Chondrocyte (in vitro differentiated cells): ENCODE measurements around the gene CNPY4. TPM values are rescaled to one million over a fixed set of nuclear protein-coding genes. Genes with fewer than 3 reads are reported as not detected.
A peak's percentile ranks its signal among the peaks of the same experiment; 100 is the strongest.

ENCODE experiments used
- DNase-seq: peaks from one replicate; pipeline ENCODE4 v3.0.0; 2021; ENCODE audit warnings: mixed read lengths, low spot score
- H3K27ac Mint-ChIP-seq: one replicate; pipeline ENCODE4 v1.8.0; 2021; ENCODE audit warnings: mild to moderate bottlenecking, moderate library complexity, mixed read lengths; ENCODE audit not compliant: unreplicated experiment
- H3K27me3 Mint-ChIP-seq: 2 replicates; pipeline ENCODE4 v1.8.0; 2021; ENCODE audit warnings: low read depth, mixed read lengths
- H3K36me3 Mint-ChIP-seq: 2 replicates; pipeline ENCODE4 v1.8.0; 2021; ENCODE audit warnings: low read depth, mixed read lengths
- H3K4me1 Mint-ChIP-seq: 2 replicates; pipeline ENCODE4 v1.8.0; 2021; ENCODE audit warnings: low read depth, mild to moderate bottlenecking, mixed read lengths
- H3K4me3 Mint-ChIP-seq: one replicate; pipeline ENCODE4 v1.8.0; 2021; ENCODE audit warnings: mild to moderate bottlenecking, moderate library complexity, mixed read lengths; ENCODE audit not compliant: unreplicated experiment
- H3K9me3 Mint-ChIP-seq: 2 replicates; pipeline ENCODE4 v1.8.0; 2021; ENCODE audit warnings: low read depth, mixed read lengths
- total RNA-seq: library from RNA; stranded (reverse); gene quantifications from 3 replicates; pipeline ENCODE4 v1.2.1, GENCODE V29; 2021
- TF ChIP-seq, protein P1 (sequence below): fragments of 200-600 bp; sonication (generic); IDR thresholded peaks from 2 replicates; pipeline ENCODE4 v1.5.0; 2021; ENCODE audit warnings: antibody characterized with exemption, mild to moderate bottlenecking, moderate library complexity

The CNPY4 gene
- total RNA-seq, 1 donor from 2014 or later: 31.5 TPM

DNA sequence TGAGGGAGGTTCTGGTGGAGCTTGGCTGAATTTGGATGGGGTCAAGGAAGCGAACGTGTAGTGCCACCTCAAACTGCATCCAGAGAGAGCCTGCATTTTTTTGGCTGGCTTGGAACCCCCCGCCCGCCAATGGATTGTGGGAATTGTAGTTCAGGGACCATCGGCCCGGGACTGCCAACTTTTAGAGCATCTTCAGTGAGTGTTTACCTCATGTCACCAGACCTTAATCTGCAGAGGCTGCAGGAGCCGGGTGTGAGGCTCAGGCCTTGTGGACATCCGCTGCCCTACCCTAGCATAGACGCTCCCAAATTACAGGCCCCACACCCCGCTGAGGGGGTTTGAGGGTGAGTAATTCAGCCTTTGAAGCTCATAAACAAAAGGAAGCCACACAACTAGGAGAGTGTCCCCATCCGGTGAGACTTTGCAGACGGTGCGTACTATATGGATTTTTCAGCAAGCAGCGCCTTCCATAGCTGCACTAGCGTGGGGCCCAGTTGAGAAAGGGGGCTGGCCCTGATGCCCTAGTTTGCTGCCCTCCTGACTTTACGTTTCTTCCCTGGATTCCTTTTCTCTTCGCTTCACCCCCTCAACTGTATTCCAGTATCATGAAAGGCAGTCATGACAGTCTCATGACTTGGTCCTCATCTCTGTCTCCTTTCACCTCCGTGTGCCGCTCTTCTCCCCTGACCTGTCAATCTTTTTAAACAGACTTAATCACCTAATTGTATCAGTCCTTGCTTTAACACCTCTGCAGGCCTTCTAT lies 717 bp downstream of the CNPY4 start:
- peaks cover 21% of the 10 kb centered on the region for H3K4me1 Mint-ChIP-seq
- H3K36me3 Mint-ChIP-seq: peaks cover 2% of the 10 kb centered on the region
- H3K27ac Mint-ChIP-seq: peak overlapping the region; percentile 96
- peak overlapping the region; percentile 86 for H3K4me3 Mint-ChIP-seq
- TF ChIP-seq, protein P1, sequence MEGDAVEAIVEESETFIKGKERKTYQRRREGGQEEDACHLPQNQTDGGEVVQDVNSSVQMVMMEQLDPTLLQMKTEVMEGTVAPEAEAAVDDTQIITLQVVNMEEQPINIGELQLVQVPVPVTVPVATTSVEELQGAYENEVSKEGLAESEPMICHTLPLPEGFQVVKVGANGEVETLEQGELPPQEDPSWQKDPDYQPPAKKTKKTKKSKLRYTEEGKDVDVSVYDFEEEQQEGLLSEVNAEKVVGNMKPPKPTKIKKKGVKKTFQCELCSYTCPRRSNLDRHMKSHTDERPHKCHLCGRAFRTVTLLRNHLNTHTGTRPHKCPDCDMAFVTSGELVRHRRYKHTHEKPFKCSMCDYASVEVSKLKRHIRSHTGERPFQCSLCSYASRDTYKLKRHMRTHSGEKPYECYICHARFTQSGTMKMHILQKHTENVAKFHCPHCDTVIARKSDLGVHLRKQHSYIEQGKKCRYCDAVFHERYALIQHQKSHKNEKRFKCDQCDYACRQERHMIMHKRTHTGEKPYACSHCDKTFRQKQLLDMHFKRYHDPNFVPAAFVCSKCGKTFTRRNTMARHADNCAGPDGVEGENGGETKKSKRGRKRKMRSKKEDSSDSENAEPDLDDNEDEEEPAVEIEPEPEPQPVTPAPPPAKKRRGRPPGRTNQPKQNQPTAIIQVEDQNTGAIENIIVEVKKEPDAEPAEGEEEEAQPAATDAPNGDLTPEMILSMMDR: no peak
- no peaks in the 10 kb centered on the region for H3K9me3 Mint-ChIP-seq
- H3K27me3 Mint-ChIP-seq: no peaks in the 10 kb centered on the region
- no peak for DNase-seq

DNA sequence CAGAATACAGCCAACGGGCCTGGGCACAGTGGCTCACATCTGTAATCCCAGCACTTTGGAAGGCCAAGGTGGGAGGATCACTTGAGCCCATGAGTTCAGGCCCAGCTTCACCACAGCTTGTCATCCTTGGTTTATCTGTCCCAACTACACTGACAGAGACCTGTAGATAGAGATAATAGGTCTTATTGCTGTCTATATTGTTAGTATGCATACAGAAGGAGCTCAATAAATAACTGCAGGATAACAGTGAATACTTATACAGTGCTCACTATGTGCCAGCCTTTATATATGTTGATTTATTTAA lies 1.3 kb downstream of the CNPY4 start:
- H3K27me3 Mint-ChIP-seq: no peaks in the 10 kb centered on the region
- no peak for DNase-seq
- H3K27ac Mint-ChIP-seq: peak overlapping the region; percentile 96
- no peaks in the 10 kb centered on the region for H3K9me3 Mint-ChIP-seq
- TF ChIP-seq, protein P1: no peak
- peak overlapping the region; percentile 86 for H3K4me3 Mint-ChIP-seq
- H3K4me1 Mint-ChIP-seq: peaks cover 24% of the 10 kb centered on the region
- H3K36me3 Mint-ChIP-seq: peaks cover 2% of the 10 kb centered on the region

DNA sequence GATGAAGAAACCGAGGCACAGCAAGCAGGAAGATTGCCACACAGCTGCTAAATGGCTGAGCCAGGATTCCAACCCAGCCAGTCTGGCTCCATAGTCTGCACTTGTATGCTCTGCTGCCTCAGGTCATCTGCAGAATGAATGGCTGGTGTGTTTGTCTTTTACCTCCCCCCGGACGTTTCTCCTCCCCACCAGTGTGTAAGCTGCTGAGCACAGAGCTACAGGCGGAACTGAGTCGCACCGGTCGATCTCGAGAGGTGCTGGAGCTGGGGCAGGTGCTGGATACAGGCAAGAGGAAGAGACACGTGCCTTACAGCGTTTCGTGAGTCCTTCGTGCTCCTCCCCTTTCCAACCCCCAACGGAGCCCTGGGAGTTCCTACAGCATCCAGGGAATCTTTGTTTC lies 2.6 kb downstream of the CNPY4 start:
- peaks cover 32% of the 10 kb centered on the region for H3K4me1 Mint-ChIP-seq
- TF ChIP-seq, protein P1: no peak
- DNase-seq: no peak
- H3K36me3 Mint-ChIP-seq: peaks cover 2% of the 10 kb centered on the region
- H3K4me3 Mint-ChIP-seq: no peak overlapping the region
- H3K27me3 Mint-ChIP-seq: no peaks in the 10 kb centered on the region
- no peaks in the 10 kb centered on the region for H3K9me3 Mint-ChIP-seq
- peak overlapping the region; percentile 27 for H3K27ac Mint-ChIP-seq

DNA sequence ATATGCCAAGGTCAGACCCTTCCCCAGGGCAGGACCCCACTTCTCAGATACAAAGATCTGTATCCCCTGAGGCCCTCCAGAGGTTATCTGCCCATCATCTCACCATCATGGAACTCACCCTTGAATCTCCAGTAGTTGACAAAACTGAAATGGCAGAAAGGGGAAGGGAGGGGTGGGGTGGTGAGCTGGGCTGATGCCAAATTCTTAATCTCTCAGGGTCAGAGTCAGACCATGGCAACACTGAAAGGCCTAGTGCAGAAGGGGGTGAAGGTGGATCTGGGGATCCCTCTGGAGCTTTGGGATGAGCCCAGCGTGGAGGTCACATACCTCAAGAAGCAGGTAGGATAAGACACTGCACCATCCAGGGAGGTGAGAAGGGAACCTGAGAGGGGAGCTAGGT lies 3.1 kb downstream of the CNPY4 start:
- Mint-ChIP-seq H3K4me1 (peaks cover 32% of the 10 kb centered on the region), H3K27me3 (no peaks in the 10 kb centered on the region), H3K36me3 (peaks cover 2% of the 10 kb centered on the region), H3K4me3 (no peak overlapping the region), H3K9me3 (no peaks in the 10 kb centered on the region), H3K27ac (no peak overlapping the region)
- DNase-seq: no peak
- TF ChIP-seq, protein P1: no peak

DNA sequence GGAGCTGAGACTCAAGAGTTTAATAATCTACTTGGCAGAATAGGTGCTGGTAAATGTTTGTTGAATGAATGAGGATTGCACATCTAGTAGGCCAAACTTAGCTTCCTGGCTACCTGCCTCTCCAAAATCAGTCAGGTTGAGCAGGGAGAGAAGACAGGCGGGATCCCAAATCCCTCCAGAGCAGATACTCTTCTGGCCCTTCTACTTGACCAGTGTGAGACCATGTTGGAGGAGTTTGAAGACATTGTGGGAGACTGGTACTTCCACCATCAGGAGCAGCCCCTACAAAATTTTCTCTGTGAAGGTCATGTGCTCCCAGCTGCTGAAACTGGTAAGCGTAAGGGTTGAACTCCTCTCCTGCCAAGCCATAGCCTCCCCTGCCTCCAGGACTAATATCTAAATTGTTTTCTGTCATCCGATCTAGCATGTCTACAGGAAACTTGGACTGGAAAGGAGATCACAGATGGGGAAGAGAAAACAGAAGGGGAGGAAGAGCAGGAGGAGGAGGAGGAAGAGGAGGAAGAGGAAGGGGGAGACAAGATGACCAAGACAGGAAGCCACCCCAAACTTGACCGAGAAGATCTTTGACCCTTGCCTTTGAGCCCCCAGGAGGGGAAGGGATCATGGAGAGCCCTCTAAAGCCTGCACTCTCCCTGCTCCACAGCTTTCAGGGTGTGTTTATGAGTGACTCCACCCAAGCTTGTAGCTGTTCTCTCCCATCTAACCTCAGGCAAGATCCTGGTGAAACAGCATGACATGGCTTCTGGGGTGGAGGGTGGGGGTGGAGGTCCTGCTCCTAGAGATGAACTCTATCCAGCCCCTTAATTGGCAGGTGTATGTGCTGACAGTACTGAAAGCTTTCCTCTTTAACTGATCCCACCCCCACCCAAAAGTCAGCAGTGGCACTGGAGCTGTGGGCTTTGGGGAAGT lies 5.1 kb downstream of the CNPY4 start:
- Mint-ChIP-seq H3K4me3 (no peak overlapping the region), H3K4me1 (peaks cover 28% of the 10 kb centered on the region), H3K9me3 (no peaks in the 10 kb centered on the region), H3K27ac (no peak overlapping the region), H3K27me3 (no peaks in the 10 kb centered on the region), H3K36me3 (peaks cover 2% of the 10 kb centered on the region)
- no peak for DNase-seq
- TF ChIP-seq, protein P1: no peak
